Activated naive CD4-positive, alpha-beta T cell treated with anti-CD3 and anti-CD28 coated beads, Interleukin-2, amount 50 U/mL, for 16 hours (primary cell): ENCODE measurements around the gene ARHGAP29.

Source experiments
- DNase-seq: peaks from one replicate; pipeline ENCODE4 v3.0.0-alpha.2; 2020

Gene ARHGAP29

GRCh38 chr1:94237291-94238226 lies at the start of gene ARHGAP29:
ARHGAP29 (minus strand) TSS chr1:94237584; CDS start chr1:94231611, 5,973 bp downstream.
- peak; percentile 55 for DNase-seq

GRCh38 chr1:94286864-94287437 lies 49.6 kb upstream of the ARHGAP29 start:
- no peak for DNase-seq

- DNase-seq: no peak
These were observed 47.8 kb upstream of the ARHGAP29 start for GRCh38 chr1:94285031-94285654.

- DNase-seq: no peak
These were observed 47.1 kb upstream of the ARHGAP29 start for GRCh38 chr1:94284476-94284875.

GRCh38 chr1:94283462-94283861 lies 46.1 kb upstream of the ARHGAP29 start:
- DNase-seq: no peak

- no peak for DNase-seq
These were observed 44.8 kb upstream of the ARHGAP29 start for GRCh38 chr1:94282143-94282711.

GRCh38 chr1:94281361-94282142 lies 44.2 kb upstream of the ARHGAP29 start:
- DNase-seq: no peak

GRCh38 chr1:94280541-94280940 lies 43.2 kb upstream of the ARHGAP29 start:
- DNase-seq: no peak

- no peak for DNase-seq
These were observed 42.1 kb upstream of the ARHGAP29 start for GRCh38 chr1:94279462-94279861.

GRCh38 chr1:94279038-94279437 lies 41.7 kb upstream of the ARHGAP29 start:
- DNase-seq: no peak

GRCh38 chr1:94276988-94277434 lies 39.6 kb upstream of the ARHGAP29 start:
- DNase-seq: no peak

- DNase-seq: no peak
These were observed 37.7 kb upstream of the ARHGAP29 start for GRCh38 chr1:94275083-94275482.

- no peak for DNase-seq
These were observed 37.2 kb upstream of the ARHGAP29 start for GRCh38 chr1:94274561-94274960.

GRCh38 chr1:94273111-94273510 lies 35.7 kb upstream of the ARHGAP29 start:
- no peak for DNase-seq

- no peak for DNase-seq
These were observed 35.0 kb upstream of the ARHGAP29 start for GRCh38 chr1:94272388-94272787.

- DNase-seq: no peak
These were observed 34.0 kb upstream of the ARHGAP29 start for GRCh38 chr1:94271373-94271772.

GRCh38 chr1:94270801-94271203 lies 33.4 kb upstream of the ARHGAP29 start:
- no peak for DNase-seq

GRCh38 chr1:94269921-94270320 lies 32.5 kb upstream of the ARHGAP29 start:
- DNase-seq: no peak

GRCh38 chr1:94265906-94266305 lies 28.5 kb upstream of the ARHGAP29 start:
- DNase-seq: no peak

- no peak for DNase-seq
These were observed 27.6 kb upstream of the ARHGAP29 start for GRCh38 chr1:94265011-94265422.

- no peak for DNase-seq
These were observed 23.4 kb upstream of the ARHGAP29 start for GRCh38 chr1:94260635-94261387.
